ENCODE measurements around the gene CTXND2.
"Not testable (repeated sequence)": the region's sequence is repeated elsewhere in the genome, so short reads cannot be mapped to it uniquely, and the experiment has no call there.

Gene CTXND2

GRCh38 chr1:150893336-150893913 is 6.5 kb downstream of the CTXND2 start:
- no peak for DNase-seq

- DNase-seq, result no peak
Measured at GRCh38 chr1:150895618-150896017, 8.7 kb downstream of the CTXND2 start.

GRCh38 chr1:150899795-150900194 is 12.9 kb downstream of the CTXND2 start:
- not testable (repeated sequence) for DNase-seq

GRCh38 chr1:150902346-150902745 is 15.4 kb downstream of the CTXND2 start:
- no peak for DNase-seq

GRCh38 chr1:150902751-150903150 is 15.8 kb downstream of the CTXND2 start:
- DNase-seq, result no peak

- DNase-seq, result no peak
Measured at GRCh38 chr1:150905301-150905700, 18.4 kb downstream of the CTXND2 start.

GRCh38 chr1:150906329-150906728 is 19.4 kb downstream of the CTXND2 start:
- no peak for DNase-seq

- no peak for DNase-seq
Measured at GRCh38 chr1:150906813-150907212, 19.9 kb downstream of the CTXND2 start.

- no peak for DNase-seq
Measured at GRCh38 chr1:150909585-150910180, 22.7 kb downstream of the CTXND2 start.

- DNase-seq, result no peak
Measured at GRCh38 chr1:150912623-150913022, 25.7 kb downstream of the CTXND2 start.

GRCh38 chr1:150917387-150917786 is 30.5 kb downstream of the CTXND2 start:
- no peak for DNase-seq

- DNase-seq, result peak; percentile 54
Measured at GRCh38 chr1:150922519-150922975, 35.6 kb downstream of the CTXND2 start.

- no peak for DNase-seq
Measured at GRCh38 chr1:150925080-150925479, 38.1 kb downstream of the CTXND2 start.

GRCh38 chr1:150926097-150926741 is 39.3 kb downstream of the CTXND2 start, which contains the start of gene SETDB1:
SETDB1 (plus strand) TSS chr1:150926363; CDS start chr1:150927715, 1,352 bp downstream.
- peak; percentile 98 for DNase-seq

GRCh38 chr1:150927624-150928023 is 40.7 kb downstream of the CTXND2 start:
- DNase-seq, result no peak

- DNase-seq, result no peak
Measured at GRCh38 chr1:150928286-150928685, 41.4 kb downstream of the CTXND2 start.

GRCh38 chr1:150928775-150929174 is 41.8 kb downstream of the CTXND2 start:
- DNase-seq, result not testable (repeated sequence)

- DNase-seq, result no peak
Measured at GRCh38 chr1:150931773-150932172, 44.8 kb downstream of the CTXND2 start.

- DNase-seq, result no peak
Measured at GRCh38 chr1:150944856-150945255, 57.9 kb downstream of the CTXND2 start.

GRCh38 chr1:150954708-150955107 is 67.8 kb downstream of the CTXND2 start:
- DNase-seq, result no peak

- no peak for DNase-seq
Measured at GRCh38 chr1:150955280-150955679, 68.3 kb downstream of the CTXND2 start.

GRCh38 chr1:150957666-150958065 is 70.7 kb downstream of the CTXND2 start:
- DNase-seq, result no peak

- no peak for DNase-seq
Measured at GRCh38 chr1:150960646-150961045, 73.7 kb downstream of the CTXND2 start.

- no peak for DNase-seq
Measured at GRCh38 chr1:150961756-150962155, 74.8 kb downstream of the CTXND2 start.
